Measurements from ENCODE around the gene SPTBN2.

The SPTBN2 gene

GRCh38 chr11:66676931-66677598 lies 52.0 kb downstream of the SPTBN2 start:
- no peaks in the 10 kb centered on the region; the same call in none of the 2 replicates for H3K36me3 ChIP-seq (ENCODE audit: control insufficient read depth, insufficient read depth, low read length)
- no peak for DNase-seq (ENCODE audit: extremely low read depth, insufficient read length)
- TF ChIP-seq CTCF (IDR thresholded peaks at IDR 0.05; ENCODE audit: insufficient read depth, low read length, poor library complexity, severe bottlenecking): no peak
- H3K4me3 ChIP-seq (replicated peaks; ENCODE audit: low read depth, low read length): peak overlapping the region; percentile 72
- H3K27me3 ChIP-seq (replicated peaks; ENCODE audit: control insufficient read depth, insufficient read depth, low read length): no peaks in the 10 kb centered on the region

- no peak for TF ChIP-seq CTCF (IDR thresholded peaks at IDR 0.05; ENCODE audit: insufficient read depth, low read length, poor library complexity, severe bottlenecking)
- DNase-seq (ENCODE audit: extremely low read depth, insufficient read length): no peak
- no peaks in the 10 kb centered on the region; the same call in none of the 2 replicates for H3K36me3 ChIP-seq (ENCODE audit: control insufficient read depth, insufficient read depth, low read length)
Measured at GRCh38 chr11:66676282-66676919, 52.6 kb downstream of the SPTBN2 start.

GRCh38 chr11:66674964-66675602 lies 53.9 kb downstream of the SPTBN2 start:
- no peak for DNase-seq (ENCODE audit: extremely low read depth, insufficient read length)
- no peak for TF ChIP-seq CTCF (IDR thresholded peaks at IDR 0.05; ENCODE audit: insufficient read depth, low read length, poor library complexity, severe bottlenecking)
- H3K36me3 ChIP-seq (ENCODE audit: control insufficient read depth, insufficient read depth, low read length): no peaks in the 10 kb centered on the region; the same call in none of the 2 replicates
- no peak overlapping the region for H3K4me3 ChIP-seq (replicated peaks; ENCODE audit: low read depth, low read length)
- H3K27me3 ChIP-seq (replicated peaks; ENCODE audit: control insufficient read depth, insufficient read depth, low read length): no peaks in the 10 kb centered on the region

More at GRCh38 chr11:66676282-66676919, 52.6 kb downstream of the SPTBN2 start:
- no peaks in the 10 kb centered on the region for H3K27me3 ChIP-seq (replicated peaks; ENCODE audit: control insufficient read depth, insufficient read depth, low read length)
- H3K4me3 ChIP-seq (replicated peaks; ENCODE audit: low read depth, low read length): peak overlapping the region; percentile 21

- DNase-seq (ENCODE audit: extremely low read depth, insufficient read length): no peak
- TF ChIP-seq CTCF (IDR thresholded peaks at IDR 0.05; ENCODE audit: insufficient read depth, low read length, poor library complexity, severe bottlenecking): no peak
- Histone ChIP-seq H3K36me3 (ENCODE audit: control insufficient read depth, insufficient read depth, low read length) (peaks cover 8% of the 10 kb centered on the region), H3K27me3 (replicated peaks; ENCODE audit: control insufficient read depth, insufficient read depth, low read length) (no peaks in the 10 kb centered on the region), H3K4me3 (replicated peaks; ENCODE audit: low read depth, low read length) (no peak overlapping the region)
Measured at GRCh38 chr11:66670816-66671215, 58.2 kb downstream of the SPTBN2 start.

GRCh38 chr11:66665369-66665768 lies 63.6 kb downstream of the SPTBN2 start:
- TF ChIP-seq CTCF (IDR thresholded peaks at IDR 0.05; ENCODE audit: insufficient read depth, low read length, poor library complexity, severe bottlenecking): no peak
- no peak overlapping the region for H3K4me3 ChIP-seq (replicated peaks; ENCODE audit: low read depth, low read length)
- no peak for DNase-seq (ENCODE audit: extremely low read depth, insufficient read length)
- H3K27me3 ChIP-seq (replicated peaks; ENCODE audit: control insufficient read depth, insufficient read depth, low read length): no peaks in the 10 kb centered on the region
- peaks cover 12% of the 10 kb centered on the region for H3K36me3 ChIP-seq (ENCODE audit: control insufficient read depth, insufficient read depth, low read length)

Data from GM06990 (cell line).